SU-DHL-6 (cell line): ENCODE results near the gene LRP2BP.
"Not testable (repeated sequence)": the region's sequence is repeated elsewhere in the genome, so short reads cannot be mapped to it uniquely, and the experiment has no call there.

Experiments
- H2AFZ ChIP-seq: fragments of 200-600 bp; sonication (generic); 2 replicates; pipeline ENCODE4 v1.6.1; 2014; ENCODE audit warnings: low read depth, mild to moderate bottlenecking, moderate library complexity, mixed read lengths, antibody characterized with exemption, low read length; ENCODE audit not compliant: severe bottlenecking
- H3F3A ChIP-seq: fragments of 200-600 bp; shearing (Covaris generic); 2 replicates; pipeline ENCODE4 v1.6.0; 2016; ENCODE audit warnings: antibody characterized with exemption, mild to moderate bottlenecking; ENCODE audit not compliant: insufficient read depth
- H3K27ac ChIP-seq: fragments of 200-600 bp; sonication (generic); 2 replicates; pipeline ENCODE4 v1.5.1; 2016; ENCODE audit warnings: low read depth, mild to moderate bottlenecking, low read length, moderate library complexity, mixed read lengths
- H3K27me3 ChIP-seq: fragments of 200-600 bp; sonication (generic), shearing (Covaris generic); 2 replicates; pipeline ENCODE4 v1.6.0; 2014; ENCODE audit warnings: mild to moderate bottlenecking, low read length
- H3K36me3 ChIP-seq: fragments of 200-600 bp; sonication (generic); 2 replicates; pipeline ENCODE4 v1.6.1; 2014; ENCODE audit warnings: mild to moderate bottlenecking, low read length, mixed read lengths
- H3K4me2 ChIP-seq: fragments of 300-600, 200-600 bp; shearing (Covaris generic), sonication (generic); 2 replicates; pipeline ENCODE4 v1.6.0; 2014; ENCODE audit warnings: low read length, low read depth, mild to moderate bottlenecking; ENCODE audit not compliant: poor library complexity, severe bottlenecking
- H3K4me3 ChIP-seq: fragments of 200-600 bp; sonication (generic); 2 replicates; pipeline ENCODE4 v1.5.1; 2014; ENCODE audit warnings: antibody characterized with exemption, low read length, mild to moderate bottlenecking, mixed read lengths; ENCODE audit not compliant: insufficient read depth, poor library complexity, severe bottlenecking
- H3K79me2 ChIP-seq: fragments of 200-600 bp; sonication (generic); 2 replicates; pipeline ENCODE4 v1.6.1; 2014; ENCODE audit warnings: mild to moderate bottlenecking, low read length, moderate library complexity; ENCODE audit not compliant: insufficient read depth
- H3K9ac ChIP-seq: fragments of 200-600 bp; sonication (generic); 2 replicates; pipeline ENCODE4 v1.7.0; 2014; ENCODE audit warnings: mild to moderate bottlenecking, low read length
- H3K9me2 ChIP-seq: fragments of 200-600 bp; sonication (generic); replicated peaks from 2 replicates; pipeline ENCODE4 v1.6.1; 2014; ENCODE audit warnings: low read length; ENCODE audit not compliant: insufficient read depth
- H3K9me3 ChIP-seq: fragments of 200-600 bp; sonication (generic); 2 replicates; pipeline ENCODE4 v1.6.1; 2014; ENCODE audit warnings: low read length, mixed read lengths; ENCODE audit not compliant: insufficient read depth
- H4K20me1 ChIP-seq: fragments of 200-600 bp; sonication (generic); 2 replicates; pipeline ENCODE4 v1.6.1; 2014; ENCODE audit warnings: low read depth, mild to moderate bottlenecking, antibody characterized with exemption, low read length, moderate library complexity, mixed read lengths
- EZH2phosphoT487 ChIP-seq: fragments of 200-600 bp; sonication (generic), shearing (Covaris generic); conservative IDR thresholded peaks from 2 replicates; pipeline ENCODE4 v1.6.1; 2018; ENCODE audit warnings: mild to moderate bottlenecking, antibody characterized with exemption, low read length, moderate library complexity, mixed read lengths
- TF ChIP-seq, protein P1 (sequence below): fragments of 200-600 bp; sonication (generic); IDR thresholded peaks from one replicate; pipeline ENCODE4 v1.5.1; 2017; ENCODE audit warnings: antibody characterized with exemption, mild to moderate bottlenecking, low read length, moderate library complexity; ENCODE audit not compliant: insufficient read depth, poor library complexity, severe bottlenecking

Gene LRP2BP

DNA sequence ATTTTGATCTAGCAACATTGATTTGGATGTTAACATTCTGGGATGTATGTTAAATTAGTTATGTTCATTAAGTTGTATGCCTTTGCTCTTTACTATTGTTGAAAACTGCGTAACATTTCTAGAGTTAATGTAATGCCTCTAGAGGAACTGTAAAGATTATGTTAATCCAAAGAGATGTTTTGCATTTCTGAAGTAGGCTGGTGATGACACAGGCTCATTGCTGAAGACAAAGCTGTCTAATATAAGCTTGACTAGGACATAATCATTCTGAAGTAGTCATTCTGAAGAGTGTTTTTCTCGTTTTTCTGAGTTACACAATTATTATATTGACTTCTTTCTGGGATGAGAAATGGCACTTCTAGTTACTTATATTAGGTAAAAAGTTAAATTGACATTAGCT lies 72.9 kb downstream of the LRP2BP start:
- H3K36me3 ChIP-seq = peaks cover 4% of the 10 kb centered on the region; the same call in 1 of the 2 replicates
- no peak overlapping the region for H2AFZ ChIP-seq
- H3F3A ChIP-seq = no peaks in the 10 kb centered on the region
- no peaks in the 10 kb centered on the region for H3K79me2 ChIP-seq
- H3K9me2 ChIP-seq = no peaks in the 10 kb centered on the region
- no peak overlapping the region for H3K4me2 ChIP-seq
- H3K27me3 ChIP-seq = no peaks in the 10 kb centered on the region
- no peak for TF ChIP-seq EZH2phosphoT487
- TF ChIP-seq, protein P1, sequence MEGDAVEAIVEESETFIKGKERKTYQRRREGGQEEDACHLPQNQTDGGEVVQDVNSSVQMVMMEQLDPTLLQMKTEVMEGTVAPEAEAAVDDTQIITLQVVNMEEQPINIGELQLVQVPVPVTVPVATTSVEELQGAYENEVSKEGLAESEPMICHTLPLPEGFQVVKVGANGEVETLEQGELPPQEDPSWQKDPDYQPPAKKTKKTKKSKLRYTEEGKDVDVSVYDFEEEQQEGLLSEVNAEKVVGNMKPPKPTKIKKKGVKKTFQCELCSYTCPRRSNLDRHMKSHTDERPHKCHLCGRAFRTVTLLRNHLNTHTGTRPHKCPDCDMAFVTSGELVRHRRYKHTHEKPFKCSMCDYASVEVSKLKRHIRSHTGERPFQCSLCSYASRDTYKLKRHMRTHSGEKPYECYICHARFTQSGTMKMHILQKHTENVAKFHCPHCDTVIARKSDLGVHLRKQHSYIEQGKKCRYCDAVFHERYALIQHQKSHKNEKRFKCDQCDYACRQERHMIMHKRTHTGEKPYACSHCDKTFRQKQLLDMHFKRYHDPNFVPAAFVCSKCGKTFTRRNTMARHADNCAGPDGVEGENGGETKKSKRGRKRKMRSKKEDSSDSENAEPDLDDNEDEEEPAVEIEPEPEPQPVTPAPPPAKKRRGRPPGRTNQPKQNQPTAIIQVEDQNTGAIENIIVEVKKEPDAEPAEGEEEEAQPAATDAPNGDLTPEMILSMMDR = no peak
- no peak overlapping the region for H3K27ac ChIP-seq
- no peaks in the 10 kb centered on the region for H4K20me1 ChIP-seq
- H3K4me3 ChIP-seq = no peak overlapping the region
- H3K9me3 ChIP-seq = no peaks in the 10 kb centered on the region
- H3K9ac ChIP-seq = no peak overlapping the region

DNA sequence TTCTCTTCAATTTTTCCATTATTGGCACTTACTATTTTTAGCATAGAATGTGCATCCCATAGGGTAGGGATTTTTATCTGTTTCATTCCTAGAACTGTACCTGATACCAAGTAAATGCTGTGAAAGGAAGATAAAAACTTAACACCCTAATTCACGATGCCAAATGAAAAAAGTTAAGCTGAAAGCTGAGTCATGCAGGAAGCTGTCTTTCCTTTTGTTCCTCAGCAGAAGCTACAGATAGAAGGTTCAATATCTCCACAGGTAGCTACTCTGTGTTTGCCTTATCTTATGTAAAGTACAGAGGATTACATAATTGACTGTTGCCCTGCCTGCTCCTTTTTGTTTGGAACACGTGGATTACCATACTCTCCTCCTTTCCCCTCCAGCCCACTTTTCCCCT lies 77.0 kb downstream of the LRP2BP start:
- Histone ChIP-seq H3F3A (no peaks in the 10 kb centered on the region), H4K20me1 (no peaks in the 10 kb centered on the region), H3K4me3 (no peak overlapping the region), H3K9ac (no peak overlapping the region), H2AFZ (no peak overlapping the region), H3K9me3 (no peaks in the 10 kb centered on the region), H3K9me2 (no peaks in the 10 kb centered on the region), H3K79me2 (no peaks in the 10 kb centered on the region), H3K36me3 (peaks cover 8% of the 10 kb centered on the region; the same call in 1 of the 2 replicates), H3K27ac (no peak overlapping the region), H3K4me2 (no peak overlapping the region), H3K27me3 (no peaks in the 10 kb centered on the region)
- TF ChIP-seq EZH2phosphoT487 = no peak
- TF ChIP-seq, protein P1 = no peak

DNA sequence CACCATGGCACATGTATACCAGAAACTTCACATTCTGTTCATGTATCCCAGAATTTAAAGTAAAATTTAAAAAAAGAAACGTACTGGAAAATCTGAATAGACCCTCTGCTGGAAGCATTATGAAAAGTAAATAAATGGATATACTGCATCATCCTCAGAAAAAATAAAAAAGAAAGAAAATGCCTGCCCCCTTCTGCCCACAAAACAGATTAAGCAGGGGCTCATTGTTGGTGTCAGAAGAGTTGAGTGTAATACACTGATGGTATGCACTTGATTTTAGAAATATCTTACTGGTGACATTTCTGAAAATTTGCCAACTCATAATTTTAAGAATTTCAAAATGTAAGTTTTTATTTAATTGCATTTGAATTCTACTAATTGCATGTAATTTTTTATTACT lies 77.8 kb downstream of the LRP2BP start:
- Histone ChIP-seq H3K9me3 (no peaks in the 10 kb centered on the region), H3K4me2 (no peak overlapping the region), H3K36me3 (peaks cover 11% of the 10 kb centered on the region; the same call in 1 of the 2 replicates), H2AFZ (no peak overlapping the region), H3K9me2 (no peaks in the 10 kb centered on the region), H3K27ac (no peak overlapping the region), H3K27me3 (no peaks in the 10 kb centered on the region), H3K4me3 (no peak overlapping the region), H3K79me2 (no peaks in the 10 kb centered on the region), H4K20me1 (no peaks in the 10 kb centered on the region), H3F3A (no peaks in the 10 kb centered on the region), H3K9ac (no peak overlapping the region)
- TF ChIP-seq EZH2phosphoT487 = no peak
- TF ChIP-seq, protein P1 = no peak

DNA sequence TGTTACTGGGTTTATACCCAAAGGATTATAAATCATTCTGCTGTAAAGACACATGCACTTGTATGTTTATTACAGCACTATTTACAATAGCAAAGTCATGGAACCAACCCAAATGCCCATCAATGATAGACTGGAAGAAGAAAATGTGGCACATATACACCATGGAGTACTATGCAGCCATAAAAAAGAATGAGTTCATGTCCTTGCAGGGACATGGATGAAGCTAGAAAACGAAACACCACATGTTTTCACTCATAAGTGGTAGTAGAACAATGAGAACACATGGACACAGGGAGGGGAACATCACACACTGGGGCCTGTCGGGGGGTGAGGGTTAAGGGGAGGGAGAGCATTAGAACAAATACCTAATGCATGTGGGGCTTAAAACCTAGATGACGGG lies 78.3 kb downstream of the LRP2BP start:
- not testable (repeated sequence) for H3K9ac ChIP-seq, H3K27ac ChIP-seq, H3K27me3 ChIP-seq

More for the DNA sequence above, 78.3 kb downstream of the LRP2BP start:
- not testable (repeated sequence) for H4K20me1 ChIP-seq, H3K4me3 ChIP-seq, H3K9me2 ChIP-seq, H3F3A ChIP-seq, H3K9me3 ChIP-seq, H3K4me2 ChIP-seq, H2AFZ ChIP-seq, H3K79me2 ChIP-seq
- peaks cover 11% of the 10 kb centered on the region; the same call in 1 of the 2 replicates for H3K36me3 ChIP-seq
